PC-3 (cell line): Measurements from ENCODE around the gene CCDC182.

Experiments used
- EZH2 ChIP-seq: fragments of 300-600 bp; sonication (generic); IDR thresholded peaks from one replicate; pipeline ENCODE4 v1.6.1; 2017; ENCODE audit warnings: antibody characterized with exemption, mild to moderate bottlenecking, low read length; ENCODE audit not compliant: unreplicated experiment
- EZH2phosphoT487 ChIP-seq: fragments of 300-600 bp; sonication (generic); IDR thresholded peaks from 2 replicates; pipeline ENCODE4 v1.6.1; 2018; ENCODE audit warnings: mild to moderate bottlenecking, antibody characterized with exemption, low read length, borderline replicate concordance
- TF ChIP-seq, protein P1 (sequence below): fragments of 300-600 bp; sonication (generic); conservative IDR thresholded peaks from 2 replicates; pipeline ENCODE4 v1.5.1; 2017; ENCODE audit warnings: antibody characterized with exemption, low read depth, mild to moderate bottlenecking, low read length

DNA sequence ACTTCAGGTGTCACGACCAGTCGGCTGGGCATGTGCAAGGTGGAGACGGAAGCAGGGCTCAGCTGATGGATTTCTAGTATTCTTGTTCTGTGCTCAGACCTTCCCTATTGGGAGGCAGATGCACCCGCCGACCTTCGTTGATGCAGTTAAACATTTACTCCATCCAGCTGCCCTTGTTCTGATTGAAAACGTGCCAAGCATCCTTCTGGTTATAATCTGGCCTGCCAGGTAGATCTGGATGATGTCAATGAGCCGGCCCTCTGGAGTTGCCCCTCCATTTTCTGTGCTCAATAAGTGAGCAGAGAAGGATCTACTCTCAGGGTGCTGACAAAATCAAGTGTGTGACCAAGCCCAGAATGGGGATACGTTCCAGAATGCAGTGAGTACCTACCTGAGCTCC, 38.3 kb downstream of the CCDC182 start:
- TF ChIP-seq, protein P1, sequence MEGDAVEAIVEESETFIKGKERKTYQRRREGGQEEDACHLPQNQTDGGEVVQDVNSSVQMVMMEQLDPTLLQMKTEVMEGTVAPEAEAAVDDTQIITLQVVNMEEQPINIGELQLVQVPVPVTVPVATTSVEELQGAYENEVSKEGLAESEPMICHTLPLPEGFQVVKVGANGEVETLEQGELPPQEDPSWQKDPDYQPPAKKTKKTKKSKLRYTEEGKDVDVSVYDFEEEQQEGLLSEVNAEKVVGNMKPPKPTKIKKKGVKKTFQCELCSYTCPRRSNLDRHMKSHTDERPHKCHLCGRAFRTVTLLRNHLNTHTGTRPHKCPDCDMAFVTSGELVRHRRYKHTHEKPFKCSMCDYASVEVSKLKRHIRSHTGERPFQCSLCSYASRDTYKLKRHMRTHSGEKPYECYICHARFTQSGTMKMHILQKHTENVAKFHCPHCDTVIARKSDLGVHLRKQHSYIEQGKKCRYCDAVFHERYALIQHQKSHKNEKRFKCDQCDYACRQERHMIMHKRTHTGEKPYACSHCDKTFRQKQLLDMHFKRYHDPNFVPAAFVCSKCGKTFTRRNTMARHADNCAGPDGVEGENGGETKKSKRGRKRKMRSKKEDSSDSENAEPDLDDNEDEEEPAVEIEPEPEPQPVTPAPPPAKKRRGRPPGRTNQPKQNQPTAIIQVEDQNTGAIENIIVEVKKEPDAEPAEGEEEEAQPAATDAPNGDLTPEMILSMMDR: no peak
- no peak for TF ChIP-seq EZH2
- TF ChIP-seq EZH2phosphoT487: no peak
